K562 (cell line): ENCODE data around the gene SPTLC3. TPM values are rescaled to one million over a fixed set of nuclear protein-coding genes. Genes with fewer than 3 reads are reported as not detected.

ENCODE experiments used
- ATAC-seq: fragments of 200-7000 bp; cut with Tn5 transposase; 3 replicates; pipeline ENCODE4 v1.9.1; 2020; ENCODE audit warnings: moderate library complexity
- BruUV-seq: library from RNA; stranded (reverse); fragments of 400-500 nt; replicated peaks from 2 replicates; lab custom pipeline; 2021; lab: Mats Ljungman, UMichigan
- CTCF ChIA-PET: fragments of 300-600 bp; formaldehyde crosslinking; extraction: SDS; loops from one replicate; lab custom pipeline; 2021; ENCODE audit warnings: low intra/inter-chr PET ratio; lab: Yijun Ruan, JAX
- POLR2A ChIA-PET: fragments of 300-600, 350-650 bp; sonication (Branson Sonifier 250); formaldehyde crosslinking; extraction: SDS; loops from one replicate; lab custom pipeline; 2021; ENCODE audit warnings: antibody characterized with exemption, inconsistent platforms; lab: Yijun Ruan, JAX
- DNase-seq, 4 experiments: peaks; one replicate each; pipeline versions ENCODE4 v3.0.0 to v3.0.0-alpha.2; 2011 to 2018; ENCODE audit warnings: low spot score in 3 of 4, mixed read lengths in 3 of 4; ENCODE audit errors: extremely low read depth in 1 of 4
- FAIRE-seq: peaks from 2 replicates; lab custom pipeline; 2011; peaks lifted over from hg19 to GRCh38; lab: Jason Lieb, UNC
- H2AFZ ChIP-seq: 2 replicates; pipeline ENCODE4 v1.6.0; 2011; ENCODE audit warnings: low read depth, low read length, control low read depth, inconsistent platforms
- H3K27ac ChIP-seq: fragments of 200-600 bp; 3 replicates; pipeline ENCODE4 v1.8.0; 2011; ENCODE audit warnings: low read depth, mild to moderate bottlenecking, control low read depth, inconsistent platforms, low read length, moderate library complexity, mixed read lengths; ENCODE audit errors: extremely low read depth
- H3K27me3 ChIP-seq, 2 experiments: fragments of 300-600 bp in 1 of 2; 2 replicates in 1 of 2; 3 replicates in 1 of 2; pipeline versions ENCODE4 v1.6.0 to v1.8.0; 2011; ENCODE audit warnings: inconsistent platforms in 2 of 2, low read length in 2 of 2, mild to moderate bottlenecking in 1 of 2, mixed read lengths in 1 of 2, moderate library complexity in 1 of 2; ENCODE audit not compliant: control insufficient read depth in 2 of 2, insufficient read depth in 2 of 2
- H3K36me3 ChIP-seq: fragments of 300-600 bp; 3 replicates; pipeline ENCODE4 v1.8.0; 2011; ENCODE audit warnings: mild to moderate bottlenecking, low read length, inconsistent platforms; ENCODE audit not compliant: control insufficient read depth, insufficient read depth
- H3K4me1 ChIP-seq, 2 experiments: fragments of 200-600 bp in 1 of 2; replicated peaks in 1 of 2; 2 replicates in 1 of 2; 3 replicates in 1 of 2; pipeline versions ENCODE4 v1.5.1 to v1.8.0; 2011; ENCODE audit warnings: inconsistent platforms in 2 of 2, low read length in 2 of 2, mild to moderate bottlenecking in 1 of 2, mixed read lengths in 1 of 2, moderate library complexity in 1 of 2; ENCODE audit not compliant: control insufficient read depth in 2 of 2, insufficient read depth in 2 of 2
- H3K4me2 ChIP-seq: 2 replicates; pipeline ENCODE4 v1.6.1; 2011; ENCODE audit warnings: low read length, control low read depth, inconsistent platforms, mixed read lengths; ENCODE audit not compliant: insufficient read depth
- H3K4me3 ChIP-seq: fragments of 200-600 bp; sonication (generic), shearing (Covaris generic); 2 replicates; pipeline ENCODE4 v1.5.1; 2016; ENCODE audit warnings: control low read depth, inconsistent platforms
- H3K79me2 ChIP-seq: fragments of 200-600 bp; 3 replicates; pipeline ENCODE4 v1.8.0; 2011; ENCODE audit warnings: low read length, inconsistent platforms; ENCODE audit not compliant: control insufficient read depth, insufficient read depth
- H3K9ac ChIP-seq, 2 experiments: 2 replicates each; pipeline versions ENCODE4 v1.6.0 to v1.6.1; 2011; ENCODE audit warnings: low read depth in 2 of 2, low read length in 2 of 2, control low read depth in 1 of 2, inconsistent platforms in 1 of 2, mild to moderate bottlenecking in 1 of 2, mixed read lengths in 1 of 2; ENCODE audit not compliant: insufficient read depth in 1 of 2
- H3K9me1 ChIP-seq: one replicate; pipeline ENCODE4 v1.6.0; 2011; ENCODE audit warnings: inconsistent platforms, mild to moderate bottlenecking, low read length, moderate library complexity; ENCODE audit not compliant: control insufficient read depth, insufficient read depth
- H3K9me3 ChIP-seq: replicated peaks from 2 replicates; pipeline ENCODE4 v1.5.1; 2011; ENCODE audit warnings: low read depth, low read length, inconsistent platforms; ENCODE audit not compliant: control insufficient read depth, insufficient read depth
- H4K20me1 ChIP-seq: replicated peaks from 2 replicates; pipeline ENCODE4 v1.6.1; 2011; ENCODE audit warnings: low read length, inconsistent platforms, mixed read lengths; ENCODE audit not compliant: control insufficient read depth, insufficient read depth
- ATF3 ChIP-seq, 2 experiments: fragments of 450-650 bp in 1 of 2; sonication (generic) in 1 of 2; formaldehyde crosslinking in 1 of 2; IDR thresholded peaks in 1 of 2; conservative IDR thresholded peaks in 1 of 2; 2 replicates each; pipeline versions ENCODE4 v1.6.1 to v1.8.1; 2016 to 2023; ENCODE audit warnings: mild to moderate bottlenecking in 2 of 2, moderate library complexity in 2 of 2, inconsistent platforms in 1 of 2, missing genetic modification reagents in 1 of 2
- CBX3 ChIP-seq, 2 experiments: IDR thresholded peaks; 1 replicate in 1 of 2; 2 replicates in 1 of 2; pipeline ENCODE4 v1.6.1; 2012; ENCODE audit warnings: inconsistent platforms in 2 of 2, low read length in 2 of 2, borderline replicate concordance in 1 of 2, control low read depth in 1 of 2
- CREBBP ChIP-seq: IDR thresholded peaks from one replicate; pipeline ENCODE4 v1.6.1; 2012; ENCODE audit warnings: low read depth, mild to moderate bottlenecking, control low read depth, inconsistent platforms, low read length
- FOXP4 ChIP-seq: sonication (generic); formaldehyde crosslinking; IDR thresholded peaks from 2 replicates; pipeline ENCODE4 v1.8.0; 2022; ENCODE audit warnings: mild to moderate bottlenecking, missing genetic modification reagents, borderline replicate concordance
- HOMEZ ChIP-seq: fragments of 250-450 bp; sonication (Bioruptor Pico); IDR thresholded peaks from 2 replicates; pipeline ENCODE4 v1.4.0; 2020; ENCODE audit warnings: mild to moderate bottlenecking, moderate library complexity
- MED1 ChIP-seq: sonication (generic); formaldehyde crosslinking; IDR thresholded peaks from 2 replicates; pipeline ENCODE4 v1.8.1; 2023; ENCODE audit warnings: missing genetic modification reagents, borderline replicate concordance
- NBN ChIP-seq: fragments of 450-650 bp; IDR thresholded peaks from 2 replicates; pipeline ENCODE4 v1.6.1; 2016; ENCODE audit warnings: low read depth, mild to moderate bottlenecking
- NEUROD1 ChIP-seq: fragments of 150-350 bp; IDR thresholded peaks from 2 replicates; pipeline ENCODE4 v1.6.1; 2014; ENCODE audit warnings: borderline replicate concordance, low read length, low read depth; ENCODE audit not compliant: partially characterized antibody
- NFRKB ChIP-seq: fragments of 450-650 bp; IDR thresholded peaks from 2 replicates; pipeline ENCODE4 v1.6.1; 2016; ENCODE audit warnings: low read depth
- PYGO2 ChIP-seq: fragments of 450-650 bp; IDR thresholded peaks from 2 replicates; pipeline ENCODE4 v1.6.1; 2016; ENCODE audit warnings: mild to moderate bottlenecking, missing genetic modification characterization, moderate library complexity, missing compliant biosample characterization
- RFX1 ChIP-seq: fragments of 450-650 bp; IDR thresholded peaks from 2 replicates; pipeline ENCODE4 v1.6.1; 2016; ENCODE audit warnings: mild to moderate bottlenecking, moderate library complexity
- SMARCB1 ChIP-seq: IDR thresholded peaks from 2 replicates; pipeline ENCODE4 v1.6.1; 2011; ENCODE audit warnings: improper control_type of control experiment, low read depth; ENCODE audit not compliant: insufficient read length
- SMARCC2 ChIP-seq: fragments of 450-650 bp; IDR thresholded peaks from 2 replicates; pipeline ENCODE4 v1.6.1; 2017; ENCODE audit warnings: antibody characterized with exemption, moderate library complexity, mild to moderate bottlenecking, low read depth
- ZC3H8 ChIP-seq: fragments of 450-650 bp; IDR thresholded peaks from 2 replicates; pipeline ENCODE4 v1.6.1; 2017
- ZNF311 ChIP-seq: fragments of 250-450 bp; sonication (Bioruptor Pico); IDR thresholded peaks from 2 replicates; pipeline ENCODE4 v1.4.0; 2020; ENCODE audit warnings: mild to moderate bottlenecking, moderate library complexity
- ZNF444 ChIP-seq: fragments of 250-450 bp; sonication (Bioruptor Pico); IDR thresholded peaks from 2 replicates; pipeline ENCODE4 v1.4.0; 2020; ENCODE audit warnings: mild to moderate bottlenecking, moderate library complexity
- WGBS: fragments of 100-300 bp; shearing (Covaris generic); methylation state at CpG from one replicate; pipeline ENCODE4 v1.1.6; 2016; ENCODE audit warnings: low coverage, mixed read lengths; ENCODE audit not compliant: insufficient coverage; ENCODE audit errors: missing lambda C conversion rate; 5-methylcytosine and 5-hydroxymethylcytosine counted together
- in situ Hi-C: fragments of 300-500 bp; cut with MboI; formaldehyde crosslinking; loops from 4 replicates; pipeline ENCODE4 v1.15.0; 2018; ENCODE audit warnings: inconsistent platforms, mixed read lengths
- intact Hi-C: fragments of 100-400 bp; cut with micrococcal nuclease; formaldehyde crosslinking; loops from 2 replicates; pipeline ENCODE4 v1.14.2; 2022
- polyA plus RNA-seq, 8 experiments: library from polyadenylated mRNA; depleted of rRNA in 4 of 8; stranded (reverse) in 5 of 8; unstranded in 3 of 8; fragments of >200 nt; fragmentation: Nextera tagmentation in 2 of 8; fragmentation: Illumina TruSeq in 1 of 8; extraction: Ambion mirVana in 2 of 8; extraction: Trizol in 1 of 8; gene quantifications; 2 replicates each; pipeline versions ENCODE4 v1.2.1 to v1.2.3, GENCODE V29; 2011 to 2014; ENCODE audit warnings: inconsistent platforms in 1 of 8, missing spikeins in 1 of 8
- total RNA-seq, 7 experiments: library from RNA; depleted of rRNA in 6 of 7; stranded (reverse); fragments of >200 nt in 6 of 7; fragmentation: Illumina TruSeq in 2 of 7; extraction: Trizol in 2 of 7; gene quantifications; 2 replicates each; pipeline versions ENCODE4 v1.2.1 to v1.2.3, GENCODE V29; 2011 to 2021; ENCODE audit warnings: low replicate concordance in 1 of 7
- TF ChIP-seq, protein P1 (sequence below): fragments of 250-450 bp; sonication (Bioruptor Pico); IDR thresholded peaks from 2 replicates; pipeline ENCODE4 v1.8.0; 2021; ENCODE audit warnings: moderate library complexity, mild to moderate bottlenecking, inconsistent platforms

Gene SPTLC3
- total and polyA plus RNA-seq, 9 of the 15 experiments (the other 6 are each of a cell fraction or from before 2014, with no cell fraction given), result not detected

- ATAC-seq (no peak), FAIRE-seq (no peak), DNase-seq (no peak)
- Histone ChIP-seq H3K27me3 (no peaks in the 10 kb centered on the region), H3K27ac (no peak overlapping the region), H3K9me3 (no peaks in the 10 kb centered on the region), H3K79me2 (no peaks in the 10 kb centered on the region), H4K20me1 (no peaks in the 10 kb centered on the region), H3K4me2 (no peak overlapping the region), H2AFZ (no peak overlapping the region), H3K36me3 (no peaks in the 10 kb centered on the region), H3K4me1 (no peaks in the 10 kb centered on the region), H3K4me3 (no peak overlapping the region), H3K9ac (no peak overlapping the region), H3K9me1 (no peaks in the 10 kb centered on the region)
- ChIA-PET CTCF (no interaction called here), POLR2A (no interaction called here)
- no TSS peak for BruUV-seq
- TF ChIP-seq CBX3 (IDR thresholded peaks at IDR 0.05; ENCODE audit: borderline replicate concordance in 1 of 2, low read length in 2 of 2) (no peak), CREBBP (no peak), ATF3 (IDR thresholded peaks at IDR 0.05) (no peak), ATF3 (CRISPR knock-in tag; conservative IDR thresholded peaks at IDR 0.05) (no peak), NBN (no peak), RFX1 (no peak), SMARCB1 (no peak), NFRKB (no peak), FOXP4 (CRISPR knock-in tag) (no peak), NEUROD1 (no peak), SMARCC2 (no peak), MED1 (CRISPR knock-in tag) (no peak), ZNF311 (CRISPR knock-in tag) (no peak), HOMEZ (CRISPR knock-in tag) (no peak), ZC3H8 (no peak), ZNF444 (CRISPR knock-in tag) (no peak), PYGO2 (tag) (no peak)
- TF ChIP-seq, protein P1, sequence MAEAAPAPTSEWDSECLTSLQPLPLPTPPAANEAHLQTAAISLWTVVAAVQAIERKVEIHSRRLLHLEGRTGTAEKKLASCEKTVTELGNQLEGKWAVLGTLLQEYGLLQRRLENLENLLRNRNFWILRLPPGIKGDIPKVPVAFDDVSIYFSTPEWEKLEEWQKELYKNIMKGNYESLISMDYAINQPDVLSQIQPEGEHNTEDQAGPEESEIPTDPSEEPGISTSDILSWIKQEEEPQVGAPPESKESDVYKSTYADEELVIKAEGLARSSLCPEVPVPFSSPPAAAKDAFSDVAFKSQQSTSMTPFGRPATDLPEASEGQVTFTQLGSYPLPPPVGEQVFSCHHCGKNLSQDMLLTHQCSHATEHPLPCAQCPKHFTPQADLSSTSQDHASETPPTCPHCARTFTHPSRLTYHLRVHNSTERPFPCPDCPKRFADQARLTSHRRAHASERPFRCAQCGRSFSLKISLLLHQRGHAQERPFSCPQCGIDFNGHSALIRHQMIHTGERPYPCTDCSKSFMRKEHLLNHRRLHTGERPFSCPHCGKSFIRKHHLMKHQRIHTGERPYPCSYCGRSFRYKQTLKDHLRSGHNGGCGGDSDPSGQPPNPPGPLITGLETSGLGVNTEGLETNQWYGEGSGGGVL (CRISPR knock-in tag), result no peak
- WGBS, result 0% methylated on average over 3 of the region's 4 CpGs
- intact Hi-C loops, result loop anchor here (5.0 to 10.0 kb wide), 3 partner anchors 185 to 1097 kb away; no protein-coding TSS in a partner anchor
- in situ Hi-C loops, result no loop called here
Measured at GRCh38 chr20:13109658-13110057, 100.9 kb downstream of the SPTLC3 start.
